Amniotic stem cell (primary cell): Measurements from ENCODE around the gene KHDC3L.
"Not testable (repeated sequence)": the region's sequence is repeated elsewhere in the genome, so short reads cannot be mapped to it uniquely, and the experiment has no call there.

Experiments
- DNase-seq: peaks from one replicate; lab custom pipeline; 2025; lab: John Stamatoyannopoulos, UW

KHDC3L gene

GRCh38 chr6:73369563-73369962, 7.1 kb downstream of the KHDC3L start, which contains the start of gene OOEP:
Gene OOEP (minus strand): TSS chr6:73369897. CDS start chr6:73369792, 105 bp downstream.
- DNase-seq = no peak

- no peak for DNase-seq
Measured at GRCh38 chr6:73371984-73372383, 9.5 kb downstream of the KHDC3L start.

GRCh38 chr6:73372516-73372915, 10.1 kb downstream of the KHDC3L start:
- DNase-seq = no peak

GRCh38 chr6:73375216-73375615, 12.8 kb downstream of the KHDC3L start:
- no peak for DNase-seq

- DNase-seq = no peak
Measured at GRCh38 chr6:73377225-73377624, 14.8 kb downstream of the KHDC3L start.

DNA sequence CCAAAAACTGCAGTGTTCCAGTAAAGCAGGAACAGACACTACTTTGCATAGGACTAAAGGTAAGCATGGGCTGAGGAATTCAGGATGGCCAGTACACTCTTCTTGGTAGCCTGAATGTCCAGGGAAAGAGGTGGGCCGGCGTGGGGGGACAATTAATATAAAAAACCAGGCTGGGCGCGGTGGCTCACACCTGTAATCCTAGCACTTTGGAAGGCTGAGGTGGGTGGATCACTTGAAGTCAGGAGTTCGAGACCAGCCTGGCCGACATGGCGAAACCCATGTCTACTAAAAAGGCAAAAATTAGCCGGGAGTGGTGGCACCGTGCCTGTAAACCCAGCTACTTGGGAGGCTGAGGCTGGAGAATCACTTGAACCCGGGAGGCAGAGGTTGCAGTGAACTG, 19.1 kb downstream of the KHDC3L start:
- DNase-seq = not testable (repeated sequence)

GRCh38 chr6:73382462-73383113, 20.1 kb downstream of the KHDC3L start:
- DNase-seq = no peak

DNA sequence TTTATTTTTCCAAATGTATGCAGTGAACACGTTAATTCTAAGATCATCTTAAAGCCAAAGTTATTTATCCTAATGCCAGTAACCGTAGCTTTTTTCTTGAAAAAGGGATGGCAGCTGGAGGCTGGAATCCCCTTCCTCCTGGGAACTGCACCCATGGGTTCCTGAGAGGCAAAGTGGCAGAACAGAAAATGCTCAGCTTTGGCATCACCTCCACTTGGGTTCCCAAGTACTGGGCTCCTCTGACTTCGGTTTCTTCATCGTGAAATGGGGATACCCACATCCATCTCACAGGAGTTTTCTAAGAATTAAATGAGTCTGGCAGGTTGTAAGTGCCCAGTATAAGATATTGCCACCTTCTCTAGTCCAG, 26.0 kb downstream of the KHDC3L start:
- no peak for DNase-seq

GRCh38 chr6:73388800-73389512, 26.5 kb downstream of the KHDC3L start:
- DNase-seq = peak; percentile 55

GRCh38 chr6:73389854-73390253, 27.4 kb downstream of the KHDC3L start:
- DNase-seq = no peak

DNA sequence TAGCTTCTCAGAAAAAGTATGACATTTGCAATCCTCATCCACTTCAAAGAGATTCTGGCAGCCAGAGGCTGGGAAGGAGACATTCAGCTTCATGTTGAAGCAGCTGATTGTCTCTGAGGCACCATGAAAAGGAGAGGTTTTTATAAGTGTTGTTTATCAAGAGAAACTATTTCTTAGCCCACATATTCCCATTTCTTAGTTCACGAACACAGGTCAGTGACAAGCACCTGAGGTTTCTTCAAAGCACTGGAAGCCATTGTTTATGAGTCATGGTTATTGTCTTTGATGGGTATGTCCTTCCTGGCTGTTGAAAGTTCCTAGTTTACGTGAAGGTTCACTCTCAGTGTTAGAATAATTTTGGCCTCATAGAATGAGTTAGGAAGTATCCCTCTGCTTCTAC, 29.2 kb downstream of the KHDC3L start:
- no peak for DNase-seq

- not testable (repeated sequence) for DNase-seq
Measured at GRCh38 chr6:73392188-73392587, 29.7 kb downstream of the KHDC3L start.

DNA sequence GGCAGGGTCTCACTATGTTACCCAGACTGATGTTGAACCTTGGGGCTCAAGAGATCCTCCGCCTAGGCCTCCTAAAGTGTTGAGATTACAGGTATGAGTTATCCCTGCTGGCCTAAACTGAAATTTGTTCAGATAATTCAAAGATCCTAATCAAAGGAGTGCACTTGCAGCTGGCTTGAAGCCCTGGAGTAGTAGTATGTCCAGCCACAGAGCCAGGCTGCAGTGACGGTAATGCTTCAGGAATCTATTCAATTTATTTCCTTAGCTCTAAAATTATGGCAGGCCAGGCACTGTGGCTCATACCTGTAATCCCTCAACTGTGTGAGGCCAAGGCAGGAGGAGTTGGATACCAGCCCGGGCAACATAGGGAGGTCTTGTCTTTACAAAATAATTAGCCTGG, 30.8 kb downstream of the KHDC3L start:
- no peak for DNase-seq

DNA sequence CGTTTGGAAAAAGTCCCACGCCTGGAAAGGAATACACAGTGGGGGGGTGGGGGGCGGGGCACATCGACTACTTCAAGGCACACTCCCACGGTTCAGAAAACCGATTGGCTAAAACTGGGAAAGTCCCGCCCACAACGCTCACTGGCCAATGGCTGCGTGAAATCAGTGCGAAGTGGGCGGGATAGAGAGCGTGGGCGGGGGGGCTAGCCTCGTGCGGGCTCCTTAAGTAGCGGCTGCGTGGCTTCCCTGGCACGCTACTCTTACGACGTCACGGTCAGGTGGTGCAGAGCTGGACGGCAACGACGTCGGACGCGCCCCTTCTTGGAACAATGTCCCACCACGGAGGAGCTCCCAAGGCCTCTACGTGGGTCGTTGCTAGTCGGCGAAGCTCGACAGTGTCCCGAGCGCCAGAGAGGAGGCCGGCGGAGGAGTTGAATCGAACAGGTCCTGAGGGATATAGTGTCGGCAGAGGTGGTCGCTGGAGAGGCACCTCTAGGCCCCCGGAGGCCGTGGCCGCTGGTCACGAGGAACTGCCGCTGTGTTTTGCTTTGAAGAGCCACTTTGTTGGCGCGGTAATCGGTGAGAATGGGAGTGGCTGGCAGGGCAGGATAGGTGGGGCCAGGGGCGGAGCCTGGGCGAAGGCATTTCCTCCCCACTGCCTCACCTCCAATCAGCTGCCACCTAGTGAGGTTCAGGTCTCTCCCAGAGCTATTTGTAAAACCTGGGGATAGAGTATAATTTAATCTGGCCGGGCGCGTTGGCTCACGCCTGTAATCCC, 32.3 kb downstream of the KHDC3L start, which contains the start of gene DDX43:
Gene DDX43 (plus strand): TSS at position 252 of the 778 bp plus-strand sequence. CDS start 78 bp downstream, at position 330.
- DNase-seq = no peak

GRCh38 chr6:73395875-73396274, 33.4 kb downstream of the KHDC3L start:
- no peak for DNase-seq

- no peak for DNase-seq
Measured at GRCh38 chr6:73400656-73401055, 38.2 kb downstream of the KHDC3L start.

DNA sequence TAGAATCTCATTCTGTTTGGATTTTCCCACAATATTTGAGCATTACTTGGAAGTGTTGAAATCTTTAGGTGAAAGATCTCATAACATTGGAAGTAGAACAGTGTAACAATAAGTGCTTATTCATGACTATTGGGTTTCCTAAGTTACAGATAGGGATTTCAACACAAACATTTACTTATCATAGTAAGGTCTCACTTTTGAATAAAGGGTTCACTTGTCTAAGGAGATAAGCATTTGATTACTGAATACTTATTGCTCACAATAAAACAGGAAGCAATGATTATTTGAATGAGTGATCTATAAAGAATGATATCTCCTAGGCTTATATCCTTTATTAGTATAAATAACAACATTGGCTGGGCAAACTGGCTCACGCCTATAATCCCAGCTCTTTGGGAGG, 46.9 kb downstream of the KHDC3L start:
- no peak for DNase-seq

- no peak for DNase-seq
Measured at GRCh38 chr6:73413102-73413501, 50.6 kb downstream of the KHDC3L start.
